Calu3 (cell line): ENCODE measurements around the gene TMEM179B. TPM values are rescaled to one million over a fixed set of nuclear protein-coding genes. Genes with fewer than 3 reads are reported as not detected.

Experiments
- BruUV-seq: library from RNA; stranded (reverse); fragments of 400-500 nt; replicated peaks from 2 replicates; lab custom pipeline; 2021; lab: Mats Ljungman, UMichigan
- CTCF ChIA-PET: fragments of 300-600 bp; sonication (Branson Sonifier 250); formaldehyde crosslinking; loops from one replicate; lab custom pipeline; 2022; ENCODE audit warnings: antibody characterized with exemption; lab: Charles Lee
- DNase-seq: peaks from one replicate; pipeline ENCODE4 v3.0.0; 2022
- H3K27ac Mint-ChIP-seq: one replicate; pipeline ENCODE4 v1.8.0; 2022; ENCODE audit warnings: mixed read lengths; ENCODE audit not compliant: unreplicated experiment
- H3K27me3 Mint-ChIP-seq: one replicate; pipeline ENCODE4 v1.8.0; 2022; ENCODE audit warnings: mixed read lengths; ENCODE audit not compliant: unreplicated experiment
- H3K36me3 Mint-ChIP-seq: one replicate; pipeline ENCODE4 v1.8.0; 2022; ENCODE audit warnings: mild to moderate bottlenecking, moderate library complexity, mixed read lengths; ENCODE audit not compliant: insufficient read depth, unreplicated experiment
- H3K4me1 Mint-ChIP-seq: one replicate; pipeline ENCODE4 v1.8.0; 2022; ENCODE audit warnings: mild to moderate bottlenecking, low read depth, mixed read lengths; ENCODE audit not compliant: unreplicated experiment
- H3K4me3 Mint-ChIP-seq: one replicate; pipeline ENCODE4 v1.8.0; 2022; ENCODE audit warnings: mild to moderate bottlenecking, low read depth, moderate library complexity, mixed read lengths; ENCODE audit not compliant: unreplicated experiment
- H3K9me3 Mint-ChIP-seq: one replicate; pipeline ENCODE4 v1.8.0; 2022; ENCODE audit warnings: low read depth, mixed read lengths; ENCODE audit not compliant: unreplicated experiment
- intact Hi-C: fragments of 100-400 bp; cut with micrococcal nuclease; formaldehyde crosslinking; loops from one replicate; pipeline ENCODE4 v1.10.0; 2022; ENCODE audit not compliant: unreplicated experiment
- total RNA-seq: library from RNA; stranded (reverse); gene quantifications from 2 replicates; pipeline ENCODE4 v1.2.3, GENCODE V29; 2022
- TF ChIP-seq, protein P1 (sequence below): fragments of 200-600 bp; IDR thresholded peaks from one replicate; pipeline ENCODE4 v1.8.0; 2022; ENCODE audit warnings: antibody characterized with exemption; ENCODE audit not compliant: unreplicated experiment

TMEM179B gene
- total RNA-seq, 1 experiment from 2014 or later: 65.6 TPM

GRCh38 chr11:62791501-62792201 lies 4.4 kb downstream of the TMEM179B start, which contains the start of gene TMEM223:
TSS of gene TMEM223 (minus strand) at chr11:62792006. CDS start at chr11:62791994, 12 bp downstream.
- Mint-ChIP-seq H3K4me1 (peaks cover 24% of the 10 kb centered on the region), H3K4me3 (peak within 1 kb of the TSS; percentile 96), H3K27ac (peak within 1 kb of the TSS; percentile 68), H3K9me3 (no peaks in the 10 kb centered on the region), H3K27me3 (no peaks in the 10 kb centered on the region), H3K36me3 (peaks cover 84% of the 10 kb centered on the region)
- peak; percentile 93 for DNase-seq
- TF ChIP-seq, protein P1, sequence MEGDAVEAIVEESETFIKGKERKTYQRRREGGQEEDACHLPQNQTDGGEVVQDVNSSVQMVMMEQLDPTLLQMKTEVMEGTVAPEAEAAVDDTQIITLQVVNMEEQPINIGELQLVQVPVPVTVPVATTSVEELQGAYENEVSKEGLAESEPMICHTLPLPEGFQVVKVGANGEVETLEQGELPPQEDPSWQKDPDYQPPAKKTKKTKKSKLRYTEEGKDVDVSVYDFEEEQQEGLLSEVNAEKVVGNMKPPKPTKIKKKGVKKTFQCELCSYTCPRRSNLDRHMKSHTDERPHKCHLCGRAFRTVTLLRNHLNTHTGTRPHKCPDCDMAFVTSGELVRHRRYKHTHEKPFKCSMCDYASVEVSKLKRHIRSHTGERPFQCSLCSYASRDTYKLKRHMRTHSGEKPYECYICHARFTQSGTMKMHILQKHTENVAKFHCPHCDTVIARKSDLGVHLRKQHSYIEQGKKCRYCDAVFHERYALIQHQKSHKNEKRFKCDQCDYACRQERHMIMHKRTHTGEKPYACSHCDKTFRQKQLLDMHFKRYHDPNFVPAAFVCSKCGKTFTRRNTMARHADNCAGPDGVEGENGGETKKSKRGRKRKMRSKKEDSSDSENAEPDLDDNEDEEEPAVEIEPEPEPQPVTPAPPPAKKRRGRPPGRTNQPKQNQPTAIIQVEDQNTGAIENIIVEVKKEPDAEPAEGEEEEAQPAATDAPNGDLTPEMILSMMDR: peak; percentile 20
- no TSS peak for BruUV-seq
- intact Hi-C loops: no loop called here
- CTCF ChIA-PET: interaction anchor here (0.7 kb wide), 1 partner anchor 117 kb away, joined by 3 read pairs; no protein-coding TSS in a partner anchor

DNA sequence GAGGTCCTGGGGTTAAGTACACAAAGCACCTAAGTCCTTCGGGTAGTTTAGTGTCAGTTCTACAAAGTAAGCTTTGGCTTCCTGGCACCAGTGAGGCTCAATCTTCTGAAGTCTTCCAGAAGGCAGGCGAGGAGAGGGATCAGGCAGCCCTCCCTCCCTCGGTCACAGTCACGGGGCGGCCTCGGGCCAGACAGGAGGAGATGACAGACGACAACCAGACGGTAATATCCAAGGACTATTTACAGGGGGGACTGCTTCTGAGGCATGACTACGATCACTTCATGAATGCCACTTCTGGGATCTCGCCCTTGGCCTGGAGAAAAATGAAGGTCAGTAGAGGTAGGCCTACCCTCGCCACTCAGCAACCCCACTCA lies 5.0 kb downstream of the TMEM179B start:
- no peaks in the 10 kb centered on the region for H3K27me3 Mint-ChIP-seq
- CTCF ChIA-PET: no interaction called here
- no peaks in the 10 kb centered on the region for H3K9me3 Mint-ChIP-seq
- peaks cover 81% of the 10 kb centered on the region for H3K36me3 Mint-ChIP-seq
- H3K4me3 Mint-ChIP-seq: peak overlapping the region; percentile 96
- BruUV-seq: no TSS peak
- intact Hi-C loops: no loop called here
- peaks cover 24% of the 10 kb centered on the region for H3K4me1 Mint-ChIP-seq
- no peak for DNase-seq
- TF ChIP-seq, protein P1: no peak
- peak overlapping the region; percentile 68 for H3K27ac Mint-ChIP-seq

GRCh38 chr11:62794201-62794775 lies 7.1 kb downstream of the TMEM179B start:
- TF ChIP-seq, protein P1: no peak
- CTCF ChIA-PET: no interaction called here
- no TSS peak for BruUV-seq
- Mint-ChIP-seq H3K36me3 (peaks cover 81% of the 10 kb centered on the region), H3K4me3 (no peak overlapping the region), H3K27me3 (no peaks in the 10 kb centered on the region), H3K27ac (no peak overlapping the region), H3K9me3 (no peaks in the 10 kb centered on the region), H3K4me1 (peaks cover 16% of the 10 kb centered on the region)
- DNase-seq: no peak
- intact Hi-C loops: no loop called here

GRCh38 chr11:62796281-62796680 lies 9.1 kb downstream of the TMEM179B start:
- Mint-ChIP-seq H3K4me3 (no peak overlapping the region), H3K27me3 (no peaks in the 10 kb centered on the region), H3K9me3 (no peaks in the 10 kb centered on the region), H3K27ac (no peak overlapping the region), H3K4me1 (no peaks in the 10 kb centered on the region), H3K36me3 (peaks cover 81% of the 10 kb centered on the region)
- intact Hi-C loops: no loop called here
- CTCF ChIA-PET: interaction anchor here (0.6 kb wide), 1 partner anchor 15 kb away, joined by 4 read pairs; no protein-coding TSS in a partner anchor
- TF ChIP-seq, protein P1: no peak
- BruUV-seq: no TSS peak
- DNase-seq: no peak
